ENCODE measurements around the gene GRK6.

The GRK6 gene

GRCh38 chr5:177426566-177427210 is at the start of gene GRK6:
TSS of gene GRK6 (plus strand) at chr5:177426676. CDS start at chr5:177426846, 170 bp downstream.
- DNase-seq: no peak

- no peak for DNase-seq
Measured at GRCh38 chr5:177377851-177378776, 48.4 kb upstream of the GRK6 start.

- DNase-seq: no peak
Measured at GRCh38 chr5:177378884-177379883, 47.3 kb upstream of the GRK6 start.

- DNase-seq: no peak
Measured at GRCh38 chr5:177380805-177381126, 45.7 kb upstream of the GRK6 start.

- DNase-seq: no peak
Measured at GRCh38 chr5:177382423-177383029, 44.0 kb upstream of the GRK6 start.

GRCh38 chr5:177383181-177383580 is 43.3 kb upstream of the GRK6 start:
- no peak for DNase-seq

- no peak for DNase-seq
Measured at GRCh38 chr5:177384134-177384533, 42.3 kb upstream of the GRK6 start, which contains the start of gene SLC34A1. TSS of gene SLC34A1 (plus strand) at chr5:177384434. CDS start at chr5:177385742, 1,308 bp downstream.

- no peak for DNase-seq
Measured at GRCh38 chr5:177385720-177386119, 40.8 kb upstream of the GRK6 start.

- DNase-seq: no peak
Measured at GRCh38 chr5:177386542-177386941, 39.9 kb upstream of the GRK6 start.

- no peak for DNase-seq
Measured at GRCh38 chr5:177387405-177387804, 39.1 kb upstream of the GRK6 start.

GRCh38 chr5:177388521-177389052 is 37.9 kb upstream of the GRK6 start:
- no peak for DNase-seq

- peak; percentile 63 for DNase-seq
Measured at GRCh38 chr5:177389241-177390169, 37.0 kb upstream of the GRK6 start.

- DNase-seq: peak; percentile 61
Measured at GRCh38 chr5:177390363-177391300, 35.8 kb upstream of the GRK6 start.

GRCh38 chr5:177392765-177393164 is 33.7 kb upstream of the GRK6 start:
- no peak for DNase-seq

GRCh38 chr5:177393206-177393765 is 33.2 kb upstream of the GRK6 start:
- DNase-seq: no peak

- DNase-seq: no peak
Measured at GRCh38 chr5:177393990-177394389, 32.5 kb upstream of the GRK6 start.

- DNase-seq: no peak
Measured at GRCh38 chr5:177396078-177396477, 30.4 kb upstream of the GRK6 start.

- DNase-seq: no peak
Measured at GRCh38 chr5:177396807-177397206, 29.7 kb upstream of the GRK6 start.

GRCh38 chr5:177397875-177398390 is 28.5 kb upstream of the GRK6 start:
- DNase-seq: no peak
